RWPE1 (cell line): ENCODE data around the gene CCSER2.
A peak's percentile ranks its signal among the peaks of the same experiment; 100 is the strongest.

Experiments used
- CTCF ChIA-PET: fragments of 350-600 bp; sonication (Branson Sonifier 250); formaldehyde crosslinking; extraction: SDS; loops from one replicate; lab custom pipeline; 2021; lab: Yijun Ruan, JAX
- POLR2A ChIA-PET: fragments of 400-600 bp; formaldehyde crosslinking; extraction: SDS; loops from one replicate; lab custom pipeline; 2020; ENCODE audit warnings: antibody characterized with exemption; ENCODE audit not compliant: low non-redundant PET; lab: Yijun Ruan, JAX
- DNase-seq: peaks from one replicate; pipeline ENCODE4 v3.0.0; 2012; ENCODE audit warnings: low spot score
- H3K27ac ChIP-seq: fragments of 450-650 bp; 2 replicates; pipeline ENCODE4 v1.5.1; 2017
- TF ChIP-seq, protein P1 (sequence below): fragments of 450-650 bp; conservative IDR thresholded peaks from 2 replicates; pipeline ENCODE4 v1.5.1; 2017; ENCODE audit warnings: low read depth, mild to moderate bottlenecking

Gene CCSER2

DNA sequence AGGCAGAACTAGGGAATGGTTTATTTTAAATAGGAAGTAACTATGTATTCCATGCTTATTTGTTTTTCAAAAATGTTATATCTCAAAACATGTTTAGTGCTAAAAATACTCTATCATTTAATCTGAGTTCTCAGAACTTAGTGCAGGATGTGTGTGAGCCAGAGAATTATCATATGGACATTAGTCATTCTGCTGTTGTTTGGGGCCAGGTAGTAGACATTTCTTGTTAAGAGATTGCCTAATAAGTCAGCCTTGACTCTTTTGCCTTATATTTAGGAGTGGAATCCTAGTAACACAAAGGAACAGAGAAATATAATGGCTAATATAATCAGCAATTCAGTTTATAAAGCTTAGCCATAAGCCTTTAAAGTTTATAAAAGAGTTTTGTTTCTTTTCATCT is 149.8 kb downstream of the CCSER2 start:
- CTCF ChIA-PET: interaction anchor here (0.7 kb wide), 1 partner anchor 62 kb away, joined by 3 read pairs; no protein-coding TSS in a partner anchor
- no peak overlapping the region for H3K27ac ChIP-seq
- no peak for DNase-seq
- TF ChIP-seq, protein P1, sequence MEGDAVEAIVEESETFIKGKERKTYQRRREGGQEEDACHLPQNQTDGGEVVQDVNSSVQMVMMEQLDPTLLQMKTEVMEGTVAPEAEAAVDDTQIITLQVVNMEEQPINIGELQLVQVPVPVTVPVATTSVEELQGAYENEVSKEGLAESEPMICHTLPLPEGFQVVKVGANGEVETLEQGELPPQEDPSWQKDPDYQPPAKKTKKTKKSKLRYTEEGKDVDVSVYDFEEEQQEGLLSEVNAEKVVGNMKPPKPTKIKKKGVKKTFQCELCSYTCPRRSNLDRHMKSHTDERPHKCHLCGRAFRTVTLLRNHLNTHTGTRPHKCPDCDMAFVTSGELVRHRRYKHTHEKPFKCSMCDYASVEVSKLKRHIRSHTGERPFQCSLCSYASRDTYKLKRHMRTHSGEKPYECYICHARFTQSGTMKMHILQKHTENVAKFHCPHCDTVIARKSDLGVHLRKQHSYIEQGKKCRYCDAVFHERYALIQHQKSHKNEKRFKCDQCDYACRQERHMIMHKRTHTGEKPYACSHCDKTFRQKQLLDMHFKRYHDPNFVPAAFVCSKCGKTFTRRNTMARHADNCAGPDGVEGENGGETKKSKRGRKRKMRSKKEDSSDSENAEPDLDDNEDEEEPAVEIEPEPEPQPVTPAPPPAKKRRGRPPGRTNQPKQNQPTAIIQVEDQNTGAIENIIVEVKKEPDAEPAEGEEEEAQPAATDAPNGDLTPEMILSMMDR: no peak
- POLR2A ChIA-PET: no interaction called here

DNA sequence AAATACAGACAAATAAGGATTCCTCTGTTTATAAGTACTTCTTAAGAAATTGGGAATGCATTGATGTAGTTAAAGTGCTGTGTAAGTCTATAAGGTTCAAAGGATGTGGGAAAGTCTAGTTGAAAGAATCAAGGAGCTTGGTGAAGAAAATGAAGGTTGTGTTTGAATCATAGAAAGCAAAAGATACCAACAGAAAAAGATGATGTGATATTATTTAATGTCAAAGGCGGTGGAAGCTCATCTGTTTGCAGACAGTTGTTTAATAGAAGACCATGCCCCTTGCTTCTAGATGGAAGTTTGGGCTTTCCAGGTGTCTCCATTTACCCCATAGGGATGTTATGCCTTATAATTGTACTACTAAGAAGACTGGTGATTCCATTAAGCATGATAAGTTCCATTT is 150.3 kb downstream of the CCSER2 start:
- CTCF ChIA-PET: interaction anchor here (0.7 kb wide), 1 partner anchor 62 kb away, joined by 3 read pairs; no protein-coding TSS in a partner anchor
- DNase-seq: no peak
- H3K27ac ChIP-seq: no peak overlapping the region
- TF ChIP-seq, protein P1: no peak
- POLR2A ChIA-PET: no interaction called here

DNA sequence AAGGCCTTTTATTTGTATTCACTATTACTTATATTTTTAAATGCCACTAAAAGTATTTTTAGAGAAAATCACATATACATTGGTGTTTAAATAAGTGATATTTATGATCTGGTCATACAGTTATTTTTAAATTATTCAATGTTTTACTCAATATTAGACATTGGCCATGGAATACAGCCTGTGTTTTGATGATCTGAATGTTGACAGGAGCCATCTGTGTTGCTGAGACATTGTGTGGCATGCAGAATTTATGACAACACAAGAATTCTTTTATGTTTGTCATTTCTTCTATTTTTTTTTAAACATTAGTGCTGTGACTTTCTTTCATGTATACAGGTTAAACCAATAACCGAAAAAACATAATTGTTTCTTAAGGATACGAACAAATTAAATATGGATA is 156.2 kb downstream of the CCSER2 start:
- DNase-seq: no peak
- CTCF ChIA-PET: no interaction called here
- H3K27ac ChIP-seq: no peak overlapping the region
- POLR2A ChIA-PET: no interaction called here
- TF ChIP-seq, protein P1: no peak

DNA sequence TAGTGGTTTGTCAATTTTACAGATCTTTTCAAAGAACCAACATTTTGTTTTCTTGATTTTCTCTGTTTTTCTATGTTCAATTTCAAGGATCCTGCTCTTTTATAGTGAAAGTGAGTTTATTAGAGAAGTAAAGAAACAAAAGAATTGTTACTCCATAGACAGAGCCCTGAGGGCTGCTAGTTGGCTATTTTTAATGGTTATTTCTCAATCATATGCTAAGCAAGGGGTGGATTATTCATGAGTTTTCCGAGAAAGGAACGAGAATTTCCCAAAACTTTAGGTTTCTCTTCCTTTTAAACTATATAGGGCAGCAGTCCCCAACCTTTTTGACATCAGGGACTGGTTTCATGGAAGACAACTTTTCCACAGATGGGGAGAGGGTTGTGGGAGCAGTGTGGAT is 165.0 kb downstream of the CCSER2 start:
- CTCF ChIA-PET: interaction anchor here (1.8 kb wide), 1 partner anchor 44 kb away, joined by 7 read pairs; no protein-coding TSS in a partner anchor
- DNase-seq: no peak
- no peak overlapping the region for H3K27ac ChIP-seq
- TF ChIP-seq, protein P1: no peak
- POLR2A ChIA-PET: no interaction called here

DNA sequence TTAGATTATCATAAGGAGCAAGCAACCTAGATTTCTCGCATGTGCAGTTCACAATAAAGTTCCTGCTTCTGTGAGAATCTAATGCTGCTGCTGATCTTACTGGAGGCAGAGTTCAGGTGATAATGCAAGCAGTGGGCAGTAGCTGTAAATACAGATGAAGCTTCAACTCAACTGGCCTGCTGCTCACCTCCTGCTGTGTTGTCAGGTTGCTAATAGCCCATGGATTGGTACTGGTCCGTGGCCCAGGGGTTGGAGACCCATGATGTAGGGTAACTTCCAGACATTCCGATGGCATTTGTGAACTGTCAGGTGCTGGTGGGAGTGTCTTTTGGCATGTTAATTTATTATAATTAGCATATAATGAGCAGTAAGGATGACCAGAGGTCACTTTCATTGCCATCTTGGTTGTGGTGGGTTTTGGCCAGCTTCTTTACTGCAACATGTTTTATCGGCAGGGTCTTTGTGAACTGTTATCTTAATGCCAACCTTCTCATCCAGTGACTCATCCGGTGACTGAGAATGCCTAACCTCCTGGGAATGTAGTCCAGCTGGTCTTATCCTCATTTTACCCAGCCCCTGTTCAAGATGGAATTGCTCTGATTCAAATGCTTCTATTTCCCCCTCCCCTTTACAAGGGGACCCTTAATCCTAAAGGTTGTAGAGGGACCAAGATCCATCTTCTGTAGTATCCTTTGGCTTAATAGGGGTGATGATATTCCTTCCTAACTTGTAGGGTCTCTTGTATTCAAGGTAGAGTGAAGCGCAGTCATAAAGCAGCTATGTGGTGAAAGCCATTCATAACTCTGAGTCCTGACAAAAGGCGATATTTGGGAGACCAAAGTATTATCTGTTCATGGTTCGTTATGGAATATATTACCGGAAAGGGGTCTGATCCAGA is 165.8 kb downstream of the CCSER2 start:
- CTCF ChIA-PET: interaction anchor here (0.6 to 1.8 kb wide), 4 partner anchors 43 to 161 kb away, joined by 3 to 7 read pairs (median 3); no protein-coding TSS in a partner anchor
- POLR2A ChIA-PET: interaction anchor here (0.5 kb wide), 1 partner anchor 71 kb away, joined by 5 read pairs; no protein-coding TSS in a partner anchor
- peak; percentile 84 for DNase-seq
- H3K27ac ChIP-seq: no peak overlapping the region
- TF ChIP-seq, protein P1: no peak

DNA sequence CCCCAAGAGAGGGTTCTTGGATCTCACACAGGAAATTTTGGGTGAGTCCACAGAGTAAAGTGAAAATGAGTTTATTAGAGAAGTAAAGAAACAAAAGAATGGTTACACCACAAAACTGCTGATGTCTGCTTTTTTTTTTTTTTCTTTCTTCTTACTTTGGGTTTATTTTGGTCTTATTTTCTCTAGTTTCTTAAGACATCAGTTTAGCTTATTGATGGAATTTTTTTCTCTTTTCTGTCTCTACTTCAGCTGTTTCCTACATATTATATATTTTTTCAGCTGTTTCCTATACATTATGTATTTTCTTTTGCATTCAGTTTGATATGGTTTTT is 166.4 kb downstream of the CCSER2 start:
- H3K27ac ChIP-seq: no peak overlapping the region
- TF ChIP-seq, protein P1: no peak
- CTCF ChIA-PET: interaction anchor here (0.7 to 1.8 kb wide), 4 partner anchors 42 to 162 kb away, joined by 3 to 7 read pairs (median 3); no protein-coding TSS in a partner anchor
- DNase-seq: no peak
- POLR2A ChIA-PET: interaction anchor here (0.5 kb wide), 1 partner anchor 71 kb away, joined by 5 read pairs; no protein-coding TSS in a partner anchor
